Cardiac muscle cell (in vitro differentiated cells and primary cell): ENCODE results near the gene ZKSCAN5. TPM values are rescaled to one million over a fixed set of nuclear protein-coding genes. Genes with fewer than 3 reads are reported as not detected.
A peak's percentile ranks its signal among the peaks of the same experiment; 100 is the strongest.

Experiments used
- DNase-seq, 2 donors: peaks; one replicate each; pipeline versions ENCODE4 v3.0.0 to v3.0.0-alpha.2; 2010 to 2017; ENCODE audit warnings: low read depth in 1 of 2, low spot score in 1 of 2
- H3K27ac ChIP-seq: fragments of 200-600 bp; sonication (generic); 2 replicates; pipeline ENCODE4 v1.5.1; 2016
- H3K27me3 ChIP-seq: fragments of 200-600 bp; sonication (generic); 2 replicates; pipeline ENCODE4 v1.6.0; 2016; ENCODE audit warnings: control low read depth
- H3K36me3 ChIP-seq: fragments of 200-600 bp; sonication (generic); 2 replicates; pipeline ENCODE4 v1.5.1; 2016; ENCODE audit warnings: control low read depth
- H3K4me1 ChIP-seq: fragments of 200-600 bp; sonication (generic); 2 replicates; pipeline ENCODE4 v1.8.1; 2017; ENCODE audit warnings: low read depth, mild to moderate bottlenecking, mixed run types
- H3K4me3 ChIP-seq: fragments of 200-600 bp; sonication (generic); 2 replicates; pipeline ENCODE4 v1.5.1; 2016; ENCODE audit warnings: mild to moderate bottlenecking
- H3K9me3 ChIP-seq: fragments of 200-600 bp; sonication (generic); 2 replicates; pipeline ENCODE4 v1.5.1; 2017; ENCODE audit warnings: low read depth, mild to moderate bottlenecking, control low read depth
- polyA plus RNA-seq: library from polyadenylated mRNA; unstranded; fragments of >200 nt; fragmentation: Nextera tagmentation; extraction: Ambion mirVana; gene quantifications from 2 replicates; pipeline ENCODE4 v1.2.1, GENCODE V29; 2016
- total RNA-seq: library from RNA; depleted of rRNA; stranded (reverse); fragments of >200 nt; gene quantifications from 2 replicates; pipeline ENCODE4 v1.2.3, GENCODE V29; 2016
- TF ChIP-seq, protein P1 (sequence below): IDR thresholded peaks from 2 replicates; pipeline ENCODE4 v1.5.1; 2012; ENCODE audit warnings: low read depth, mild to moderate bottlenecking, low read length

The ZKSCAN5 gene
- total and polyA plus RNA-seq, 2 experiments from 2014 or later: 6.2 to 17.6 TPM

DNA sequence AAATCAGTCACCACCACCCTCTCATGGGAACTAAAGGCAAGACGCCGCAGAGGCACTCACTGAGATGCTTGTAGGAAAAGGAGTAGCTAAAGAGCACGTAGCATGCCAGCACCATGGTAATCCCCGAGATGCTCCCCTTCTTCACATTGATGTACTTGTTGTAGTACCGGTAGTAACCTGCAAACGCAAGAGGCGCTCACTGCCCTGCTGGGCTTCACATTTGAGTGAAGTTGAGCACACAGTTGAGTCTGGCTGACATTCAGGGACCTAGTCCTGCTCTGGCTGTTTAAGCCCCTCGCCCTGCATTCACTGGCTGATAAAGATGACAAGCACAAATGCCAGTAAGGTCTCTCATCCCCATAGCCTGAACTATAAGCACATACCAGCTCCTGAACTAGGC, 45.4 kb upstream of the ZKSCAN5 start:
- H3K4me1 ChIP-seq: peaks cover 3% of the 10 kb centered on the region
- H3K4me3 ChIP-seq: no peak overlapping the region
- H3K27me3 ChIP-seq: no peaks in the 10 kb centered on the region
- H3K27ac ChIP-seq: no peak overlapping the region
- TF ChIP-seq, protein P1, sequence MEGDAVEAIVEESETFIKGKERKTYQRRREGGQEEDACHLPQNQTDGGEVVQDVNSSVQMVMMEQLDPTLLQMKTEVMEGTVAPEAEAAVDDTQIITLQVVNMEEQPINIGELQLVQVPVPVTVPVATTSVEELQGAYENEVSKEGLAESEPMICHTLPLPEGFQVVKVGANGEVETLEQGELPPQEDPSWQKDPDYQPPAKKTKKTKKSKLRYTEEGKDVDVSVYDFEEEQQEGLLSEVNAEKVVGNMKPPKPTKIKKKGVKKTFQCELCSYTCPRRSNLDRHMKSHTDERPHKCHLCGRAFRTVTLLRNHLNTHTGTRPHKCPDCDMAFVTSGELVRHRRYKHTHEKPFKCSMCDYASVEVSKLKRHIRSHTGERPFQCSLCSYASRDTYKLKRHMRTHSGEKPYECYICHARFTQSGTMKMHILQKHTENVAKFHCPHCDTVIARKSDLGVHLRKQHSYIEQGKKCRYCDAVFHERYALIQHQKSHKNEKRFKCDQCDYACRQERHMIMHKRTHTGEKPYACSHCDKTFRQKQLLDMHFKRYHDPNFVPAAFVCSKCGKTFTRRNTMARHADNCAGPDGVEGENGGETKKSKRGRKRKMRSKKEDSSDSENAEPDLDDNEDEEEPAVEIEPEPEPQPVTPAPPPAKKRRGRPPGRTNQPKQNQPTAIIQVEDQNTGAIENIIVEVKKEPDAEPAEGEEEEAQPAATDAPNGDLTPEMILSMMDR: peak; percentile 23
- peak in 1 of 2 donors; percentile 19 for DNase-seq
- peaks cover 26% of the 10 kb centered on the region for H3K36me3 ChIP-seq
- no peaks in the 10 kb centered on the region for H3K9me3 ChIP-seq

DNA sequence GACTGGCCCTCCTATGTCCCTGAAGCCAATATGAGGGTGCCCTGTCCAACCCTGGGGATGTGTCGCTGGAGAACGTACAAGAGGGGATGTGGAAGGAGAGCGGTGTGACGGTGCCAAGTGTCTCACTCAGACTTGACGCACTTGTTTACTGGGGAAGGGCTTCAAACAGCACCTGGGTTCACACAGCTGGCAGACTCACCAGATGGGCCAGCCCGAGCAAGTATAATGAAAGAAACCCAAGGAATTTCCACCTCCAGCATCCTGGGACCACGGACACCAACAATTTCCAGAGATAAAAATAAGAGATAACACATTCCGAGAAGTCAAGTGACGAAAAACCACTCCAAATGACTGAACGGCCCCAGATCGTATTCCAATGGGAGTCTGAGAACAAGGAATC, 43.8 kb upstream of the ZKSCAN5 start:
- no peak for DNase-seq
- Histone ChIP-seq H3K27ac (peak overlapping the region; percentile 30), H3K9me3 (no peaks in the 10 kb centered on the region), H3K4me1 (peaks cover 8% of the 10 kb centered on the region), H3K36me3 (peaks cover 19% of the 10 kb centered on the region), H3K4me3 (no peak overlapping the region), H3K27me3 (no peaks in the 10 kb centered on the region)
- TF ChIP-seq, protein P1: no peak

DNA sequence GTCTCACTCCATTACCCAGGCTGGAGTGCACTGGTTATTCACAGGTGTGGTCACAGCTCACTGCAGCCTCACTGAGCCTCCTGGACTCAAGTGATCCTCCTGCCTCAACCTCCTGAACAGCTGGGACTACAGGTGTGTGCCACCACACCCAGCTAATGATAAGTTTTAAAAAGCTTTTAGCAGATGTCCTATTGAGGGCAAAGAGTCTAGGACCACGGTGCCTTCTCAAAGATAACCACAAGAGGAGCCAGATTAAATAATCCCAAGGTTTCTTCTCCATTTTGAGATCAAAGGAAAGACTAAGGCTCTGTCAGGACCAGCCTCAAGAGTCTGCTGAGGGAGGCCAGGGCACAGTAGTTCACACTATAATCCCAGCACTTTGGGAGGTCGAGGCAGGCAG, 43.2 kb upstream of the ZKSCAN5 start:
- no peak overlapping the region for H3K4me3 ChIP-seq
- peaks cover 8% of the 10 kb centered on the region for H3K4me1 ChIP-seq
- no peaks in the 10 kb centered on the region for H3K27me3 ChIP-seq
- H3K27ac ChIP-seq: peak overlapping the region; percentile 16
- H3K9me3 ChIP-seq: no peaks in the 10 kb centered on the region
- peaks cover 19% of the 10 kb centered on the region for H3K36me3 ChIP-seq
- DNase-seq: no peak
- TF ChIP-seq, protein P1: no peak

DNA sequence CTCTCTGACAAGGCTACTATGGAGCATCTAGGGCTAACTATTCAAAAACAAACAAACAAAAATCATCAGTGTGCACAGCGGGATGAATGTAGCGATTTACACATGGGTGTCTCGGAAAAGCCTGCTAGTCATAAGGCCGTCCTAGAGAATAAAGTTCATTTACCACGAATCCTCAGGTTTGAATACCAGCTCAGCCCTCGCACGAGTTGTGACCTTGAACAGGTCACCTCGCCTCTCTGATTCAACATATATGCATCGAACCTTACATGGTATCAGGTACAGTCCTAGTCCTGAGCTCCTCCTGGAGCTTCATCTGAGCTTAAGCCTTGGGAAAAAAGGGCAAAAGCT, 39.1 kb upstream of the ZKSCAN5 start:
- no peaks in the 10 kb centered on the region for H3K9me3 ChIP-seq
- H3K27ac ChIP-seq: peak overlapping the region; percentile 94

DNA sequence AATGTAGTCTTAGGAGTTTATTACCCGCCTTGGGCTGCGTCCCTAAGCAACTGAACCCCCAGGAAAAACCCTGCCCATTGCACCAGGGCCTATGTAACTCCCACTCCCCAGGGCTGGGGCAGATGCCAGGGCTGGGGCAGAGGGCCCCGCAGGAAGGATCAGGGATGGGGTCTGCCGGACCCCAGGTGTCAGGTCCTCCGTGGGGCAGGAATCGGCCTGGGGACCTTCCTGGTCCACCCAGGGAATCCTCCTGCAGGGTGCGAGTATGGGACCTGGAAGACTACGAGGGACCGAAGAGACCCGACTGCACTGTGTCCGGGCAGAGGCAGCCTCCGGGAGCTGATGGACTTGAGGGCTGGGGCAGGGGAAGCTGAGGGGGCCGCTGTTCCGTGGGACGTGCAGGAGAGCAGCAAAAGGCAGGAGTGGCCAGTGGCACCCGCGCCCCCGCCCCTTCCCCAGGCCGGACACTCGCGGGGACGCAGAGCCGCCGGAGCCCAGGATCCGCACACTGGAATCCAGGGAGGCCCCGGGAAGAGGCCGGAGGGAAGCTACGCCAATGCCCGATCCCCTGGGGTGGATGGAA, 36.0 kb upstream of the ZKSCAN5 start:
- no peak overlapping the region for H3K4me3 ChIP-seq
- no peaks in the 10 kb centered on the region for H3K36me3 ChIP-seq
- no peak overlapping the region for H3K27ac ChIP-seq
- no peaks in the 10 kb centered on the region for H3K27me3 ChIP-seq
- H3K9me3 ChIP-seq: no peaks in the 10 kb centered on the region
- DNase-seq: no peak
- TF ChIP-seq, protein P1: no peak
- peaks cover 7% of the 10 kb centered on the region for H3K4me1 ChIP-seq

More for the DNA sequence above, 39.1 kb upstream of the ZKSCAN5 start:
- Histone ChIP-seq H3K4me3 (peak overlapping the region; percentile 58), H3K27me3 (no peaks in the 10 kb centered on the region), H3K4me1 (peaks cover 8% of the 10 kb centered on the region), H3K36me3 (no peaks in the 10 kb centered on the region)
- DNase-seq: no peak
- TF ChIP-seq, protein P1: no peak
